OCI-M2 (cell line): ENCODE data around the gene DNAJB2.
"Not testable (repeated sequence)": the region's sequence is repeated elsewhere in the genome, so short reads cannot be mapped to it uniquely, and the experiment has no call there.

ENCODE experiments used
- DNase-seq: peaks from one replicate; lab custom pipeline; 2025; ENCODE audit not compliant: unreplicated experiment; lab: John Stamatoyannopoulos, UW

The DNAJB2 gene

GRCh38 chr2:219254590-219255201, 24.5 kb upstream of the DNAJB2 start:
- DNase-seq: no peak

- DNase-seq: not testable (repeated sequence)
Observed at GRCh38 chr2:219258942-219259341, 20.2 kb upstream of the DNAJB2 start.

GRCh38 chr2:219261024-219261855, 17.9 kb upstream of the DNAJB2 start:
- no peak for DNase-seq

- no peak for DNase-seq
Observed at GRCh38 chr2:219266232-219266631, 12.9 kb upstream of the DNAJB2 start.

- no peak for DNase-seq
Observed at GRCh38 chr2:219266886-219267285, 12.3 kb upstream of the DNAJB2 start.

GRCh38 chr2:219268294-219268693, 10.9 kb upstream of the DNAJB2 start:
- no peak for DNase-seq

GRCh38 chr2:219269362-219270054, 9.7 kb upstream of the DNAJB2 start:
- no peak for DNase-seq

- DNase-seq: no peak
Observed at GRCh38 chr2:219270055-219270372, 9.2 kb upstream of the DNAJB2 start.

GRCh38 chr2:219271021-219271420, 8.1 kb upstream of the DNAJB2 start:
- DNase-seq: no peak

GRCh38 chr2:219272356-219272755, 6.8 kb upstream of the DNAJB2 start:
- DNase-seq: no peak

GRCh38 chr2:219272995-219273394, 6.2 kb upstream of the DNAJB2 start:
- no peak for DNase-seq

GRCh38 chr2:219273937-219274336, 5.2 kb upstream of the DNAJB2 start:
- DNase-seq: no peak

- no peak for DNase-seq
Observed at GRCh38 chr2:219274361-219274921, 4.7 kb upstream of the DNAJB2 start.

- no peak for DNase-seq
Observed at GRCh38 chr2:219277703-219278654, 1.2 kb upstream of the DNAJB2 start.

- DNase-seq: no peak
Observed at GRCh38 chr2:219278655-219279150, 463 bp upstream of the DNAJB2 start.

- no peak for DNase-seq
Observed at GRCh38 chr2:219279916-219280516, 850 bp downstream of the DNAJB2 start.

- DNase-seq: no peak
Observed at GRCh38 chr2:219280651-219281050, 1.5 kb downstream of the DNAJB2 start.

GRCh38 chr2:219281588-219281987, 2.4 kb downstream of the DNAJB2 start:
- DNase-seq: no peak

GRCh38 chr2:219282375-219282774, 3.2 kb downstream of the DNAJB2 start:
- no peak for DNase-seq

GRCh38 chr2:219282943-219283581, 3.9 kb downstream of the DNAJB2 start:
- DNase-seq: no peak
